ENCODE measurements around the gene MYL6. TPM values are rescaled to one million over a fixed set of nuclear protein-coding genes. Genes with fewer than 3 reads are reported as not detected.

The MYL6 gene
- total and polyA plus RNA-seq, 8 donors: 1,132 to 4,672 (median 3,368) TPM

DNA sequence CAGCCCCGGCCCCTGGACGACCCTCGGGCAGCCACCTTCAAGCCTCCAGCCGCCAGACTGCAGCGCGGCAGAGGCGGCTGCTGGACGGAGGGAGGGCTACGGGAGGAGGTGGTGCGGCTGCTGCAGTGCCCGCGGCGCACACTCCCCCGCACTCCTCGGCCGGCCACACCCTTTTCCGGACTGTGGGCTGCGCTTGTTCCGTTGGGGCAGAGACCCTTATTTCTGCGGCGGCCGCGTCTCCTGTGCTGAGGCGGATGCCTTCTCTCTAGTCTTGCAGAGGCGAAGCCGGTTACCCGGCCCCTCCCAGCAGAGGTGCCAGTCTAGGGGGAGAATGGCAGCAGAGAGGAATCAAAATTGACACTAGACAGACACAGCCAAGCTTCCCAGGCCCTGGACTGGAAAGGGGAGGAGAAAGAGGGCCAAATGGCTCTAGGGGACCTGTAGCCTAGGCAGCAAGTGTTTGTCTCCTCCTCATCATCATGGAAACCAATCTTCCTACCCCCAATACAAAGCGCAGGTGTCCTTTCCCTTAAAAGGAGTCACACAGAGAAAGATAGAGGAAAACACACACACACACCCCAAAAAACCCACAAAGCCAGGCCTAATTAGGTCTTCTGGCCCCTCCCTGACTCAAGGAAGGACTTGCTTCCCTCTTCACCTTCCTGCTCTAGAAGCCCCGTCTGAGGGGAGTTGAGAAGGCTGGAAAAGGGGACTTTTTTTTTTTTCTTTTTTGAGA lies 28.8 kb upstream of the MYL6 start:
- Histone ChIP-seq H3K27me3 (no peaks in the 10 kb centered on the region), H3K9me3 (no peaks in the 10 kb centered on the region), H3K4me1 (peaks cover 28 to 52% (median 47%) of the 10 kb centered on the region in 4 donors), H3K4me3 (peak overlapping the region; percentile 67 to 93 (median 77)), H3K36me3 (peaks cover 37 to 42% (median 42%) of the 10 kb centered on the region in 4 donors), H3K27ac (peak overlapping the region; percentile 85 to 97 (median 93))
- DNase-seq: peak; percentile 70 to 88
- intact Hi-C loops (cut with DNase I; ENCODE audit: low total_unique reads): no loop called here
- TF ChIP-seq POLR2AphosphoS5 (IDR thresholded peaks at IDR 0.05) (peak; percentile 8 to 72 (median 34)), POLR2A (IDR thresholded peaks at IDR 0.05) (no peak), EP300 (IDR thresholded peaks at IDR 0.05) (no peak)
- TF ChIP-seq, protein P1, sequence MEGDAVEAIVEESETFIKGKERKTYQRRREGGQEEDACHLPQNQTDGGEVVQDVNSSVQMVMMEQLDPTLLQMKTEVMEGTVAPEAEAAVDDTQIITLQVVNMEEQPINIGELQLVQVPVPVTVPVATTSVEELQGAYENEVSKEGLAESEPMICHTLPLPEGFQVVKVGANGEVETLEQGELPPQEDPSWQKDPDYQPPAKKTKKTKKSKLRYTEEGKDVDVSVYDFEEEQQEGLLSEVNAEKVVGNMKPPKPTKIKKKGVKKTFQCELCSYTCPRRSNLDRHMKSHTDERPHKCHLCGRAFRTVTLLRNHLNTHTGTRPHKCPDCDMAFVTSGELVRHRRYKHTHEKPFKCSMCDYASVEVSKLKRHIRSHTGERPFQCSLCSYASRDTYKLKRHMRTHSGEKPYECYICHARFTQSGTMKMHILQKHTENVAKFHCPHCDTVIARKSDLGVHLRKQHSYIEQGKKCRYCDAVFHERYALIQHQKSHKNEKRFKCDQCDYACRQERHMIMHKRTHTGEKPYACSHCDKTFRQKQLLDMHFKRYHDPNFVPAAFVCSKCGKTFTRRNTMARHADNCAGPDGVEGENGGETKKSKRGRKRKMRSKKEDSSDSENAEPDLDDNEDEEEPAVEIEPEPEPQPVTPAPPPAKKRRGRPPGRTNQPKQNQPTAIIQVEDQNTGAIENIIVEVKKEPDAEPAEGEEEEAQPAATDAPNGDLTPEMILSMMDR (IDR thresholded peaks at IDR 0.05): no peak
- 1 to 5% (median 2%) methylated on average over 14 to 29 of the region's 29 CpGs for WGBS, 5 donors

DNA sequence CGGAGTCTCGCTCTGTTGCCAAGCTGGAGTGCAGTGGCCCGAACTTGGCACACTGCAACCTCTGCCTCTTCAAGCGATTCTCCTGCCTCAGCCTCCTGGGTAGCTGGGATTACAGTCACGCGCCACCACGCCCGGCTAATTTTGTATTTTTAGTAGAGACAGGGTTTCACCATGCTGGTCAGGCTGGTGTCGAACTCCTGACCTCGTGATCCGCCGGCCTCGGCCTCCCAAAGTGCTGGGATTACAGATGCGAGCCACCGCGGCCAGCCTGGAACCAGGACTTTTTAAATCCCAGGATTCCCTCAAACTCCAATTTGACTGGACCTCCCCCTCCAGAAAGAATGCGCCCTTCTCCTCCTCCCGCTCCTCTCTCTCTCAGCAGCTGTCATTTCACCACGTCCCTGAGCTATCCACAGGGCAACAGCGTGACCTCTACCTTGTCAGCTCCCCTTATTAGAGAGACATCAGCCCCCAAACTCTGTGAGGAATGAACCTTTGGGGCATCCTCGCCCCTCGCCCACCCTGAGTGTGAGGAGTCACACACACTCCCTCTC lies 28.1 kb upstream of the MYL6 start:
- Histone ChIP-seq H3K4me1 (peaks cover 28 to 47% (median 44%) of the 10 kb centered on the region in 4 donors), H3K36me3 (peaks cover 44 to 49% (median 48%) of the 10 kb centered on the region in 4 donors), H3K27ac (peak overlapping the region in 4 of 5 donors; percentile 88 to 97 (median 94)), H3K4me3 (peak overlapping the region; percentile 67 to 93 (median 77)), H3K9me3 (no peaks in the 10 kb centered on the region), H3K27me3 (no peaks in the 10 kb centered on the region)
- intact Hi-C loops (cut with DNase I; ENCODE audit: low total_unique reads): loop anchor here (5.0 kb wide), 1 partner anchor 57 kb away; the partner anchor contains the start of gene SMARCC2
- no peak for DNase-seq
- WGBS, 5 donors: 55 to 73% (median 70%) methylated on average over 16 to 22 of the region's 22 CpGs
- TF ChIP-seq POLR2AphosphoS5 (IDR thresholded peaks at IDR 0.05): no peak

- Histone ChIP-seq H3K27ac (peak overlapping the region in 2 of 5 donors; percentile 95 to 97), H3K36me3 (peaks cover 50 to 57% (median 56%) of the 10 kb centered on the region in 4 donors)
These were observed 27.3 kb upstream of the MYL6 start for GRCh38 chr12:56130876-56131275.

DNA sequence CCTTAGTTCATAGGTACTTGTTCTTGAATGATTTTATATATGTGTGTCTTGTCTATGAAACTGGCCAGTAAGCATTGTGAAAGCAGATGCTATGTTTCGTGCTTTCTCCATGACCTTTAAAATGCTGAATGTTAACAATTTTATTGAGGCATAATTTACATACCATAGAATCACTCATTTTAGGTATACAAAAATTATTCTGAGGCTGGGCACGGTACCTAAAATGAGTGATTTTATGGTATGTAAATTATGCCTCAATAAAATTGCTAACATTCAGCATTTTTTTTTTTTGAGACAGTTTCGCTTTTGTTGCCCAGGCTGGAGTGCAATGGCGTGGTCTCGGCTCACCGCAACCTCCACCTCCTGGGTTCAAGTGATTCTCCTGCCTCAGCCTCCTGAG lies 23.3 kb upstream of the MYL6 start:
- H3K36me3 ChIP-seq: peaks cover 82 to 97% (median 96%) of the 10 kb centered on the region in 4 donors
- H3K27me3 ChIP-seq: no peaks in the 10 kb centered on the region
- intact Hi-C loops (cut with DNase I; ENCODE audit: low total_unique reads): loop anchor here (5.0 kb wide), 1 partner anchor 52 kb away; the partner anchor contains the start of gene SMARCC2
- H3K9me3 ChIP-seq: no peaks in the 10 kb centered on the region
- no peak overlapping the region for H3K27ac ChIP-seq
- peaks cover 5 to 11% (median 8%) of the 10 kb centered on the region in 4 donors for H3K4me1 ChIP-seq
- 94 to 98% (median 97%) methylated on average over 6 of the region's 6 CpGs for WGBS, 5 donors
- DNase-seq: no peak
- H3K4me3 ChIP-seq: no peak overlapping the region
- TF ChIP-seq POLR2AphosphoS5 (IDR thresholded peaks at IDR 0.05): no peak
- no peak for TF ChIP-seq POLR2A (IDR thresholded peaks at IDR 0.05)

More at GRCh38 chr12:56130876-56131275, 27.3 kb upstream of the MYL6 start:
- peaks cover 27 to 42% (median 35%) of the 10 kb centered on the region in 4 donors for H3K4me1 ChIP-seq
- no peaks in the 10 kb centered on the region for H3K27me3 ChIP-seq
- intact Hi-C loops (cut with DNase I; ENCODE audit: low total_unique reads): loop anchor here (5.0 kb wide), 1 partner anchor 56 kb away; the partner anchor contains the start of gene SMARCC2
- no peak for TF ChIP-seq POLR2A (IDR thresholded peaks at IDR 0.05)
- no peak for TF ChIP-seq POLR2AphosphoS5 (IDR thresholded peaks at IDR 0.05)
- TF ChIP-seq EP300 (IDR thresholded peaks at IDR 0.05): no peak
- TF ChIP-seq, protein P1 (IDR thresholded peaks at IDR 0.05): no peak
- no peaks in the 10 kb centered on the region for H3K9me3 ChIP-seq
- no peak overlapping the region for H3K4me3 ChIP-seq
- WGBS, 5 donors: 77 to 84% (median 79%) methylated on average over 4 of the region's 4 CpGs
- DNase-seq: no peak

GRCh38 chr12:56137853-56138571 lies 20.1 kb upstream of the MYL6 start:
- intact Hi-C loops (cut with DNase I; ENCODE audit: low total_unique reads): no loop called here
- H3K27ac ChIP-seq: no peak overlapping the region
- no peaks in the 10 kb centered on the region for H3K9me3 ChIP-seq
- H3K4me1 ChIP-seq: peaks cover 0 to 3% (median under 1%) of the 10 kb centered on the region in 4 donors
- TF ChIP-seq EP300 (IDR thresholded peaks at IDR 0.05): no peak
- TF ChIP-seq, protein P1 (IDR thresholded peaks at IDR 0.05): no peak
- TF ChIP-seq POLR2AphosphoS5 (IDR thresholded peaks at IDR 0.05): no peak
- no peak for TF ChIP-seq POLR2A (IDR thresholded peaks at IDR 0.05)
- peaks cover 84 to 100% (median 99%) of the 10 kb centered on the region in 4 donors for H3K36me3 ChIP-seq
- no peak for DNase-seq
- 92 to 96% (median 93%) methylated on average over 9 to 14 of the region's 14 CpGs for WGBS, 5 donors
- H3K27me3 ChIP-seq: no peaks in the 10 kb centered on the region
- no peak overlapping the region for H3K4me3 ChIP-seq

All from stomach (tissue), 9 donors.